Hepatic stellate cell (primary cell): ENCODE results near the gene AOPEP.
"Not testable (repeated sequence)": the region's sequence is repeated elsewhere in the genome, so short reads cannot be mapped to it uniquely, and the experiment has no call there.

Source experiments
- DNase-seq: peaks from one replicate; pipeline ENCODE4 v3.0.0; 2011; ENCODE audit warnings: low spot score

Gene AOPEP

GRCh38 chr9:94934816-94935328 is 208.4 kb downstream of the AOPEP start:
- DNase-seq, result no peak

GRCh38 chr9:94935396-94935795 is 208.9 kb downstream of the AOPEP start:
- no peak for DNase-seq

- no peak for DNase-seq
These were observed 209.9 kb downstream of the AOPEP start for GRCh38 chr9:94936419-94936818.

- DNase-seq, result peak; percentile 91
These were observed 210.9 kb downstream of the AOPEP start for GRCh38 chr9:94937214-94937903.

GRCh38 chr9:94938384-94938783 is 211.9 kb downstream of the AOPEP start:
- no peak for DNase-seq

- DNase-seq, result not testable (repeated sequence)
These were observed 213.8 kb downstream of the AOPEP start for GRCh38 chr9:94940296-94940695.

GRCh38 chr9:94941211-94941875 is 214.8 kb downstream of the AOPEP start:
- no peak for DNase-seq

- no peak for DNase-seq
These were observed 218.1 kb downstream of the AOPEP start for GRCh38 chr9:94944626-94945025.

- peak; percentile 81 for DNase-seq
These were observed 219.0 kb downstream of the AOPEP start for GRCh38 chr9:94945197-94946144.

- DNase-seq, result no peak
These were observed 219.8 kb downstream of the AOPEP start for GRCh38 chr9:94946256-94946655.

- DNase-seq, result no peak
These were observed 222.2 kb downstream of the AOPEP start for GRCh38 chr9:94948567-94949235.

GRCh38 chr9:94949370-94949769 is 222.9 kb downstream of the AOPEP start:
- DNase-seq, result no peak

- DNase-seq, result no peak
These were observed 223.6 kb downstream of the AOPEP start for GRCh38 chr9:94950040-94950578.

GRCh38 chr9:94950579-94951323 is 224.3 kb downstream of the AOPEP start:
- no peak for DNase-seq

GRCh38 chr9:94951324-94952135 is 225.0 kb downstream of the AOPEP start:
- DNase-seq, result no peak

GRCh38 chr9:94952565-94953373 is 226.3 kb downstream of the AOPEP start:
- no peak for DNase-seq

- DNase-seq, result no peak
These were observed 230.2 kb downstream of the AOPEP start for GRCh38 chr9:94956731-94957130.

GRCh38 chr9:94960964-94961363 is 234.5 kb downstream of the AOPEP start:
- no peak for DNase-seq

- no peak for DNase-seq
These were observed 235.4 kb downstream of the AOPEP start for GRCh38 chr9:94961870-94962269.
